ENCODE results near the gene IFT88. TPM values are rescaled to one million over a fixed set of nuclear protein-coding genes. Genes with fewer than 3 reads are reported as not detected.
A peak's percentile ranks its signal among the peaks of the same experiment; 100 is the strongest.

Gene IFT88
- total RNA-seq, 1 experiment from 2014 or later = 10.8 TPM

- no peaks in the 10 kb centered on the region for H3K4me1 ChIP-seq (ENCODE audit: low read length)
- no peaks in the 10 kb centered on the region for H3K79me2 ChIP-seq (ENCODE audit: low read length)
- no peak overlapping the region for H3K4me3 ChIP-seq (ENCODE audit: low read length)
- H4K20me1 ChIP-seq (ENCODE audit: insufficient read depth, low read depth, low read length) = no peaks in the 10 kb centered on the region
- H3K36me3 ChIP-seq (ENCODE audit: insufficient read depth, low read length) = no peaks in the 10 kb centered on the region
- DNase-seq = no peak
- no peak overlapping the region for H3K27ac ChIP-seq (ENCODE audit: low read length)
- H3K9me3 ChIP-seq (ENCODE audit: low read length) = no peaks in the 10 kb centered on the region
- H3K27me3 ChIP-seq (ENCODE audit: low read length) = no peaks in the 10 kb centered on the region
- no peak overlapping the region for H2AFZ ChIP-seq (ENCODE audit: low read length)
- no peak overlapping the region for H3K9ac ChIP-seq (ENCODE audit: low read length)
- no peaks in the 10 kb centered on the region for H3K9me2 ChIP-seq (replicated peaks; ENCODE audit: insufficient read depth, low read length)
- no peak overlapping the region for H3K4me2 ChIP-seq (ENCODE audit: low read depth, low read length, poor library complexity, severe bottlenecking)
Observed at GRCh38 chr13:20553311-20553710, 13.6 kb upstream of the IFT88 start.

DNA sequence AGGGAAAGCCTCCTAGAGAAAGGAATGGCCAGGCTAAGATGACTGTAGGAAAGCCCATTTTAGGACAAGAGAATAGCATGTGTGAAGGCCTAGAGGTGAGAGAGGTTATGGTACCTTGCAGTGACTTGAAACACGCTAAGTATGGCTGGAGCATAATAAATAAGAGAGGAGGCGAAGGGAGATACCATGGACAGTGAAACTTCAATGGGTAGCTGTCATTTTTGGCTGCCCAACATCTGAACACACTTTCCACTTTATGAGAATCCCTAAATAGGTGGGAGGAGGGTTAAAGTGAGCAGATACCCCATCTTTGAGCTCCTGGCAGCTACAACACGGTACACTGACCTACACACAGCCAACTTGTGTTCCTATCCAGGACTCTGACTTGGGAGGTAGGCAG, 8.0 kb upstream of the IFT88 start:
- H4K20me1 ChIP-seq (ENCODE audit: insufficient read depth, low read depth, low read length) = no peaks in the 10 kb centered on the region
- no peak overlapping the region for H2AFZ ChIP-seq (ENCODE audit: low read length)
- no peak overlapping the region for H3K9ac ChIP-seq (ENCODE audit: low read length)
- H3K4me1 ChIP-seq (ENCODE audit: low read length) = no peaks in the 10 kb centered on the region
- no peaks in the 10 kb centered on the region for H3K79me2 ChIP-seq (ENCODE audit: low read length)
- H3K27me3 ChIP-seq (ENCODE audit: low read length) = no peaks in the 10 kb centered on the region
- no peaks in the 10 kb centered on the region for H3K9me3 ChIP-seq (ENCODE audit: low read length)
- no peaks in the 10 kb centered on the region for H3K9me2 ChIP-seq (replicated peaks; ENCODE audit: insufficient read depth, low read length)
- no peak overlapping the region for H3K27ac ChIP-seq (ENCODE audit: low read length)
- no peaks in the 10 kb centered on the region for H3K36me3 ChIP-seq (ENCODE audit: insufficient read depth, low read length)
- H3K4me2 ChIP-seq (ENCODE audit: low read depth, low read length, poor library complexity, severe bottlenecking) = no peak overlapping the region
- no peak for DNase-seq
- H3K4me3 ChIP-seq (ENCODE audit: low read length) = no peak overlapping the region

GRCh38 chr13:20559659-20560356, 7.1 kb upstream of the IFT88 start:
- H3K4me1 ChIP-seq (ENCODE audit: low read length) = no peaks in the 10 kb centered on the region
- no peaks in the 10 kb centered on the region for H4K20me1 ChIP-seq (ENCODE audit: insufficient read depth, low read depth, low read length)
- no peak overlapping the region for H3K9ac ChIP-seq (ENCODE audit: low read length)
- no peak overlapping the region for H3K27ac ChIP-seq (ENCODE audit: low read length)
- no peaks in the 10 kb centered on the region for H3K27me3 ChIP-seq (ENCODE audit: low read length)
- H2AFZ ChIP-seq (ENCODE audit: low read length) = no peak overlapping the region
- no peak for DNase-seq
- H3K4me2 ChIP-seq (ENCODE audit: low read depth, low read length, poor library complexity, severe bottlenecking) = no peak overlapping the region
- H3K79me2 ChIP-seq (ENCODE audit: low read length) = no peaks in the 10 kb centered on the region
- H3K36me3 ChIP-seq (ENCODE audit: insufficient read depth, low read length) = no peaks in the 10 kb centered on the region
- peaks cover 3% of the 10 kb centered on the region for H3K9me3 ChIP-seq (ENCODE audit: low read length)
- H3K4me3 ChIP-seq (ENCODE audit: low read length) = no peak overlapping the region
- no peaks in the 10 kb centered on the region for H3K9me2 ChIP-seq (replicated peaks; ENCODE audit: insufficient read depth, low read length)

GRCh38 chr13:20561741-20562140, 5.2 kb upstream of the IFT88 start:
- no peaks in the 10 kb centered on the region for H4K20me1 ChIP-seq (ENCODE audit: insufficient read depth, low read depth, low read length)
- H3K9me3 ChIP-seq (ENCODE audit: low read length) = peaks cover 12% of the 10 kb centered on the region
- H3K4me3 ChIP-seq (ENCODE audit: low read length) = no peak overlapping the region
- H3K4me2 ChIP-seq (ENCODE audit: low read depth, low read length, poor library complexity, severe bottlenecking) = no peak overlapping the region
- no peak for DNase-seq
- H3K9ac ChIP-seq (ENCODE audit: low read length) = no peak overlapping the region
- H3K27me3 ChIP-seq (ENCODE audit: low read length) = no peaks in the 10 kb centered on the region
- H3K9me2 ChIP-seq (replicated peaks; ENCODE audit: insufficient read depth, low read length) = no peaks in the 10 kb centered on the region
- peaks cover 3% of the 10 kb centered on the region for H3K4me1 ChIP-seq (ENCODE audit: low read length)
- H3K36me3 ChIP-seq (ENCODE audit: insufficient read depth, low read length) = no peaks in the 10 kb centered on the region; the same call in 1 of the 2 replicates
- no peak overlapping the region for H3K27ac ChIP-seq (ENCODE audit: low read length)
- H3K79me2 ChIP-seq (ENCODE audit: low read length) = no peaks in the 10 kb centered on the region
- no peak overlapping the region for H2AFZ ChIP-seq (ENCODE audit: low read length)

DNA sequence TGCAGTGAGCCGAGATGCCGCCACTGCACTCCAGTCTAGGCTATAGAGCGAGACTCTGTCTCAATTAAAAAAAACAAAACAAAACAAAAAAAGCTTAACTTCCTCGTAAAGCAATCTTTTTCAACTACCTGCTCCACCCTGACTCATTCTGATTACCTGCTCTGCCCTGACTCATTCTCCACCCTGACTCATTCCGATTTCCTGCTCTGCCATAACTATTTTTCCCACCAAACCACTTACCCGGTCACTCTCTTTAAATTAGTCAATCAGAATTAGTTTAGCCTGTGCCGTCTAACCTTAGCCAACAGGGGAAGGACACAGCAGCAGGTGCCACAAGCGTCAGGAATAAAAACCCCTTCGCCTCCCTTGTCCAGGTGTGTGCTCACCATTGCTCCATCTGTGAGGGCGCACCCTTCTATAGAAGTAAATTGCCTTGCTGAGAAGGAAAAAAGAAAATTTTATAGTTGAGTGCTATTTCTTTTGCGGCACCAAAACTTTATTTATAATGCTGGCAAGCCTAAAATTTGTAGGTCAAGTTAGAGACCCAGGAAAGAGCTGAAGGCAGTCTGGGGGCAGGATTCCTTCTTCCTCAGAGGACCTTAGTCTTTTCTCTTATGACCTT, 1.7 kb upstream of the IFT88 start:
- Histone ChIP-seq H3K79me2 (ENCODE audit: low read length) (peaks cover 17% of the 10 kb centered on the region), H3K36me3 (ENCODE audit: insufficient read depth, low read length) (no peaks in the 10 kb centered on the region; the same call in 1 of the 2 replicates), H2AFZ (ENCODE audit: low read length) (no peak overlapping the region), H3K9me2 (replicated peaks; ENCODE audit: insufficient read depth, low read length) (no peaks in the 10 kb centered on the region), H3K27me3 (ENCODE audit: low read length) (no peaks in the 10 kb centered on the region), H3K4me1 (ENCODE audit: low read length) (peaks cover 13% of the 10 kb centered on the region), H3K4me3 (ENCODE audit: low read length) (peak overlapping the region; percentile 91; the same call in 1 of the 2 replicates), H3K27ac (ENCODE audit: low read length) (no peak overlapping the region), H3K4me2 (ENCODE audit: low read depth, low read length, poor library complexity, severe bottlenecking) (no peak overlapping the region), H3K9me3 (ENCODE audit: low read length) (peaks cover 12% of the 10 kb centered on the region), H4K20me1 (ENCODE audit: insufficient read depth, low read depth, low read length) (no peaks in the 10 kb centered on the region), H3K9ac (ENCODE audit: low read length) (no peak overlapping the region)
- no peak for DNase-seq

GRCh38 chr13:20566468-20566897, 474 bp upstream of the IFT88 start:
- Histone ChIP-seq H3K4me1 (ENCODE audit: low read length) (peaks cover 13% of the 10 kb centered on the region), H3K4me3 (ENCODE audit: low read length) (peak overlapping the region; percentile 91), H3K9me3 (ENCODE audit: low read length) (peaks cover 12% of the 10 kb centered on the region), H2AFZ (ENCODE audit: low read length) (peak overlapping the region; percentile 86), H3K27me3 (ENCODE audit: low read length) (no peaks in the 10 kb centered on the region), H3K9me2 (replicated peaks; ENCODE audit: insufficient read depth, low read length) (no peaks in the 10 kb centered on the region), H3K36me3 (ENCODE audit: insufficient read depth, low read length) (no peaks in the 10 kb centered on the region; the same call in 1 of the 2 replicates), H4K20me1 (ENCODE audit: insufficient read depth, low read depth, low read length) (no peaks in the 10 kb centered on the region), H3K79me2 (ENCODE audit: low read length) (peaks cover 20% of the 10 kb centered on the region), H3K4me2 (ENCODE audit: low read depth, low read length, poor library complexity, severe bottlenecking) (peak overlapping the region; percentile 100), H3K27ac (ENCODE audit: low read length) (peak overlapping the region; percentile 76; the same call in 1 of the 2 replicates), H3K9ac (ENCODE audit: low read length) (peak overlapping the region; percentile 90)
- no peak for DNase-seq

- DNase-seq = no peak
- H3K27me3 ChIP-seq (ENCODE audit: low read length) = no peaks in the 10 kb centered on the region
- H4K20me1 ChIP-seq (ENCODE audit: insufficient read depth, low read depth, low read length) = no peaks in the 10 kb centered on the region
- peaks cover 23% of the 10 kb centered on the region for H3K79me2 ChIP-seq (ENCODE audit: low read length)
- peak overlapping the region; percentile 96 for H2AFZ ChIP-seq (ENCODE audit: low read length)
- H3K9me2 ChIP-seq (replicated peaks; ENCODE audit: insufficient read depth, low read length) = no peaks in the 10 kb centered on the region
- H3K4me1 ChIP-seq (ENCODE audit: low read length) = peaks cover 13% of the 10 kb centered on the region
- peak overlapping the region; percentile 76 for H3K27ac ChIP-seq (ENCODE audit: low read length)
- H3K36me3 ChIP-seq (ENCODE audit: insufficient read depth, low read length) = no peaks in the 10 kb centered on the region; the same call in 1 of the 2 replicates
- peaks cover 12% of the 10 kb centered on the region for H3K9me3 ChIP-seq (ENCODE audit: low read length)
- peak overlapping the region; percentile 91 for H3K4me3 ChIP-seq (ENCODE audit: low read length)
- peak overlapping the region; percentile 90 for H3K9ac ChIP-seq (ENCODE audit: low read length)
- H3K4me2 ChIP-seq (ENCODE audit: low read depth, low read length, poor library complexity, severe bottlenecking) = peak overlapping the region; percentile 100
Observed at GRCh38 chr13:20567881-20568528, 1.0 kb downstream of the IFT88 start.

- H3K9me3 ChIP-seq (ENCODE audit: low read length) = peaks cover 2% of the 10 kb centered on the region
- H2AFZ ChIP-seq (ENCODE audit: low read length) = no peak overlapping the region
- H3K4me1 ChIP-seq (ENCODE audit: low read length) = peaks cover 13% of the 10 kb centered on the region
- H3K27me3 ChIP-seq (ENCODE audit: low read length) = no peaks in the 10 kb centered on the region
- DNase-seq = no peak
- peaks cover 5% of the 10 kb centered on the region for H3K36me3 ChIP-seq (ENCODE audit: insufficient read depth, low read length)
- H3K4me2 ChIP-seq (ENCODE audit: low read depth, low read length, poor library complexity, severe bottlenecking) = no peak overlapping the region
- no peak overlapping the region for H3K9ac ChIP-seq (ENCODE audit: low read length)
- no peak overlapping the region for H3K4me3 ChIP-seq (ENCODE audit: low read length)
- H3K79me2 ChIP-seq (ENCODE audit: low read length) = peaks cover 27% of the 10 kb centered on the region
- H3K27ac ChIP-seq (ENCODE audit: low read length) = no peak overlapping the region
- H3K9me2 ChIP-seq (replicated peaks; ENCODE audit: insufficient read depth, low read length) = no peaks in the 10 kb centered on the region
- no peaks in the 10 kb centered on the region for H4K20me1 ChIP-seq (ENCODE audit: insufficient read depth, low read depth, low read length)
Observed at GRCh38 chr13:20570517-20570916, 3.6 kb downstream of the IFT88 start.

Measured in Karpas-422 (cell line).